Large intestine (tissue), 3 donors: ENCODE measurements around the gene HOXC9. TPM values are rescaled to one million over a fixed set of nuclear protein-coding genes. Genes with fewer than 3 reads are reported as not detected.

Source experiments
- DNase-seq, 2 donors: peaks; one replicate each; pipeline versions ENCODE4 v3.0.0 to v3.0.0-alpha.2; 2013
- H3K27ac ChIP-seq: one replicate; pipeline ENCODE4 v1.5.1; 2013; ENCODE audit warnings: low read length
- H3K27me3 ChIP-seq: 2 replicates; pipeline ENCODE4 v1.6.1; 2013; ENCODE audit warnings: low read length; ENCODE audit not compliant: control insufficient read depth, insufficient read depth
- H3K36me3 ChIP-seq: 2 replicates; pipeline ENCODE4 v1.6.1; 2013; ENCODE audit warnings: low read length; ENCODE audit not compliant: control insufficient read depth, insufficient read depth
- H3K4me1 ChIP-seq: one replicate; pipeline ENCODE4 v1.6.1; 2013; ENCODE audit warnings: low read length; ENCODE audit not compliant: control insufficient read depth, insufficient read depth
- H3K4me3 ChIP-seq: one replicate; pipeline ENCODE4 v1.5.1; 2013; ENCODE audit warnings: low read length
- H3K9me3 ChIP-seq: one replicate; pipeline ENCODE4 v1.6.1; 2013; ENCODE audit warnings: mild to moderate bottlenecking, low read depth, low read length, moderate library complexity; ENCODE audit not compliant: control insufficient read depth
- WGBS: methylation state at CpG from one replicate; pipeline ENCODE4 v1.1.5; 2013; ENCODE audit warnings: low lambda C conversion rate; ENCODE audit not compliant: insufficient coverage; 5-methylcytosine and 5-hydroxymethylcytosine counted together
- polyA plus RNA-seq: library from polyadenylated mRNA; unstranded; fragments of 120-200 nt; gene quantifications from one replicate; pipeline ENCODE4 v1.2.1, GENCODE V29; 2013

The HOXC9 gene
- polyA plus RNA-seq, 1 donor, result 0.51 TPM

DNA sequence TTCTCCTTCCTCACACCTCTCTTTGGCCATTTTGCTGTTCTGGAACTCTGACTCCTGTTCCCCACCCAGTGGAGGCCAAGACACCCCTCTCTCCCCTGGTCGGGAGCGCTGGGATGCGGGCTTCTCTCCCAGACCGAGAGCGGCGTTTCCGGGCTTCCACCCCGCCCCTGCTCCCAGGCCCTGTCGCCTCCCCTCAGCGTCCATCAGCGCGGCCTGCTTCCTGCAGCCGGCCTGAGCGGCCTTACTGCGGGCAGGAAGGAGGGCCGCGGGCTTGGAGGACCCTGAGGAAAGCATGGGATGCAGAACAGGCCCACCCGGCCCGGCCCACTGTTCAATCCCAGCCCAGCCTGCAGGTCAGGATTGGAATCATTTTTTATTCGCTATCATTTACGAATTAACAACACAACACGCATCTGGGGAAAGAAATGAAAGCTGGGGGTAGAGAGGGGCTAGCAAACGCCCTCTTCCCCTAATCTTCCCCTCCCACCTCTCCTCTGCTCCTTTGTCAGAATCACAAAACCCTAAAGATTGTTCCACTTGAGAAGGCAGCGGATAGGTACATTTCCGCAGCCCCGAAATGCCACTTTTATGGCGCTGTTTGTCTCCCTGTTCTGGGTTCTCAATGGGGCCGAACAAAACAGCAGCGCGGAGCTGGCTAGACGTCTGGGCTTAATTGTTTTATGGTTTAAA is 5.0 kb downstream of the HOXC9 start:
- H3K4me1 ChIP-seq, result peaks cover 42% of the 10 kb centered on the region
- DNase-seq, result no peak
- no CpG with 5 or more reads among the region's 31 CpGs for WGBS
- peaks cover 11% of the 10 kb centered on the region for H3K9me3 ChIP-seq
- H3K27me3 ChIP-seq, result peaks cover 95% of the 10 kb centered on the region
- no peaks in the 10 kb centered on the region for H3K36me3 ChIP-seq
- H3K27ac ChIP-seq, result no peak overlapping the region
- peak overlapping the region; percentile 12 for H3K4me3 ChIP-seq

GRCh38 chr12:54005531-54005852 is 5.5 kb downstream of the HOXC9 start:
- no peak for DNase-seq
- WGBS, result no CpG with 5 or more reads among the region's 26 CpGs

GRCh38 chr12:54005853-54006558 is 6.0 kb downstream of the HOXC9 start:
- DNase-seq, result peak; percentile 73 to 79
- H3K36me3 ChIP-seq, result no peaks in the 10 kb centered on the region
- peak overlapping the region; percentile 41 for H3K4me3 ChIP-seq
- WGBS, result 10% methylated on average over 8 of the region's 39 CpGs
- H3K27me3 ChIP-seq, result peaks cover 95% of the 10 kb centered on the region
- peaks cover 9% of the 10 kb centered on the region for H3K9me3 ChIP-seq
- no peak overlapping the region for H3K27ac ChIP-seq
- H3K4me1 ChIP-seq, result peaks cover 50% of the 10 kb centered on the region

More at GRCh38 chr12:54005531-54005852, 5.5 kb downstream of the HOXC9 start:
- Histone ChIP-seq H3K4me1 (peaks cover 46% of the 10 kb centered on the region), H3K4me3 (peak overlapping the region; percentile 12), H3K27ac (no peak overlapping the region), H3K36me3 (no peaks in the 10 kb centered on the region), H3K27me3 (peaks cover 95% of the 10 kb centered on the region), H3K9me3 (peaks cover 11% of the 10 kb centered on the region)

DNA sequence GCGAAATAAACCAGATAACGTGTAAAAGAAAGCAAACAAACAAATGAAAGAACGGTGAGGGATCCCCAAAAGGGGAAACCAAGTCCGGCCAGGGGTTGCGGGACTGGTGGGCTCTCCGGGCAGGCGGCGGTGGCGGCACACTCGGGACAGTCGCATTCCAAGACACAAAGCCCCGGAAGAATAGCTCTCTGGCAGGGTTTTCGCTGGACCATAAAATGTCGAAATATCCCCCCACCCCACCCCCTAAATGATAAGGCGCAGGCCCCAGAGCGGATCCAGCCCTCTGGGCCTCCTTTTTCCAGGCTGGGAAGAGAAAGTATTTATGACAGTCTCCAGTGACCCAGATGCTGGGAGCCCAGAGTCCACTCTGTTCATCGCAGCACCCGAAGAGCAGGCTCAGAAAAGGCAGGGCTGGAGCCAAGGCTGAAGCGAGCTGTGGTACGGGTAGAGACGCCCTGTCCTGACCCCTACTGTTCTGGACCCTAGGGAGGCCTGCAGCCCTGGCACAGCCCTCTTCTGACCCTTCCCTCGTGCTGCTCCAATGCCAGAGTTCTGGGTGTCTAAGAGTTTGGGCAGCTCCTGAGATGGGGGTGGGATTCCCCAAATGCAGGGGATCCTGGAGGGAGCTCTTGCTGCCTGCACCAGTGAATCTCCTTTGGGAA is 6.7 kb downstream of the HOXC9 start:
- Histone ChIP-seq H3K4me1 (peaks cover 56% of the 10 kb centered on the region), H3K9me3 (peaks cover 9% of the 10 kb centered on the region), H3K4me3 (peak overlapping the region; percentile 41), H3K27me3 (peaks cover 94% of the 10 kb centered on the region), H3K27ac (no peak overlapping the region), H3K36me3 (no peaks in the 10 kb centered on the region)
- DNase-seq, result peak in 1 of 2 donors; percentile 77
- no CpG with 5 or more reads among the region's 22 CpGs for WGBS

DNA sequence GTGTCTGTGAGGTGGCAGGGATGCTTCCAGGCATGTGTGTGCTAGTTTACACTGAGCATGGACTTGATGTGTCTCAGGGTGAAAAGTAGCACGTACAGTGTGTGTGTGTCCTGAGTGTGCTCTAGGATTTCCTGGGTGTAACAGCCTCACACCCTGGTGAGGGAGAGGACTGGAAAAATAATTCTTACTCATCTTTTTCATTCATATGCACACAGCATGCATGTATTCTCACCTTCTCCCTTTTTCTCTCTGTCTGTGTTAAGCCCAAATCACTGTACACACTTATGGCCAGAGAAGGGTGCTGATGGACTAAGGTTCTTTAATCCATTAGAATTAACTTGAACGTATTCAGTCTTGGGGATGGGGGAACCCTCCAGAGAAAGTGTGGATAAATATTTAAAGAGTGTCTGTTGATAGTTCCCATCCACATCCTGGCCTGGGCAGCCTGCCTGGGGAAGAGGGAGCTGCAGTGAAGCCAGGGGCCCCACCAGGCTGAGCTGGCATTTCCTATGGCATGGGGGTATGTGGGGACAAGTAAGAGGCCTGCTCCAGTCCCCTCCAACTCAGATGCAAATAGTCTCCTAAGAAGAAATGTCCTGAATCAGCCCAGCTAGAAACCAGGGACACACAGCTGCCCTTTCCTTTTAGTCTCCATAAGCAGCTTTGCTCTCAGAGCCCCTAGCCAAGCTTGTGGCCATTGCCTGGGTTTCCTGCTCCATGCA is 7.7 kb downstream of the HOXC9 start:
- no peak overlapping the region for H3K4me3 ChIP-seq
- H3K9me3 ChIP-seq, result peaks cover 9% of the 10 kb centered on the region
- WGBS, result no CpG with 5 or more reads among the region's 2 CpGs
- peaks cover 56% of the 10 kb centered on the region for H3K4me1 ChIP-seq
- peaks cover 90% of the 10 kb centered on the region for H3K27me3 ChIP-seq
- no peak overlapping the region for H3K27ac ChIP-seq
- DNase-seq, result no peak
- H3K36me3 ChIP-seq, result no peaks in the 10 kb centered on the region

DNA sequence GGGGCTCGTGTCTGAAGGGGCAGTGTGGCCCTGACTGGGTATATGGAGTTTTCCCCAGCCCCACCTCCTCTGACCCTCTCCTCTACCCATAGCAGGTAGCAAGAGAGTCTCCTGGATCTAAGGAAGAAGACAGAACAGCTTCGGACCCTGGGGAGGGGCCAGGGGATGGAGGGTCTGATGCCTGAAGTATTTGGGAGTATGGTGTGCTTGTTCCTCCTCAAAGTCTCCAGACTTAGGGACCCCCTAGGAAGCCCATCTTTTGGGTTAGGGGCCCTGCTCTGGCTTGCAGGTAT is 8.2 kb downstream of the HOXC9 start:
- Histone ChIP-seq H3K36me3 (no peaks in the 10 kb centered on the region), H3K27me3 (peaks cover 90% of the 10 kb centered on the region), H3K4me1 (peaks cover 56% of the 10 kb centered on the region), H3K27ac (no peak overlapping the region), H3K4me3 (no peak overlapping the region), H3K9me3 (peaks cover 9% of the 10 kb centered on the region)
- no CpG with 5 or more reads among the region's 2 CpGs for WGBS
- no peak for DNase-seq

DNA sequence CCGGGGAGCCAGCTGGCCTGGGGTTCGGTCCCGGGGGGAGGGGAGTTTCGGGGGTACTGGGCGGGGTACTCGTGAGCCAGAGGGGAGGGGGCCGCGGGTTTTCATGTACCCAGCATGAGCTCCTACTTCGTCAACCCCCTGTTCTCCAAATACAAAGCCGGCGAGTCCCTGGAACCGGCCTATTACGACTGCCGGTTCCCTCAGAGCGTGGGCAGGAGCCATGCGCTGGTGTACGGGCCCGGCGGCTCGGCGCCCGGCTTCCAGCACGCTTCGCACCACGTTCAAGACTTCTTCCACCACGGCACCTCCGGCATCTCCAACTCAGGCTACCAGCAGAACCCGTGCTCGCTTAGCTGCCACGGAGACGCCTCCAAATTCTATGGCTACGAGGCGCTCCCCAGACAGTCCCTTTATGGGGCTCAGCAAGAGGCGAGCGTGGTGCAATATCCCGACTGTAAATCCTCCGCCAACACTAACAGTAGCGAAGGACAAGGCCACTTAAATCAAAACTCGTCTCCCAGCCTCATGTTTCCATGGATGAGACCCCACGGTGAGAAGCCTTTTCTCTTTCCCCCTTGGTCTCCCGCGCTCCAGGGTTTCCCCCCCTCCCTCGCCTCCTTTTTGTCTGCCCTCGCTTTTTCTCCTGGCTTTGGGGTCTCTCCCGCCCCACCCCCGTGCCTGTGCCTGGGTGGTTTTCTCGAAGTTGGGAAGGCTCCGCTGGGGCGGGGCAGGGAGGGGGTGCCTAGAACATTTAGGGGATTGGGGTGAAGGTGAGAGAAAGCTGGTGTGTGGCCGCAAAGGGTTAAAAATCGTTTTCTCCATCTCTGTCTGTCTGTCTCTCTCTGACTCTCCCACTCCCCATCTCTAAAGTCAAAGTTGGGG is 9.5 kb downstream of the HOXC9 start:
- Histone ChIP-seq H3K4me1 (peaks cover 56% of the 10 kb centered on the region), H3K36me3 (no peaks in the 10 kb centered on the region), H3K9me3 (peaks cover 10% of the 10 kb centered on the region), H3K27ac (peak overlapping the region; percentile 48), H3K4me3 (peak overlapping the region; percentile 55), H3K27me3 (peaks cover 88% of the 10 kb centered on the region)
- no CpG with 5 or more reads among the region's 51 CpGs for WGBS
- DNase-seq, result peak in 1 of 2 donors; percentile 49

- H3K9me3 ChIP-seq, result peaks cover 9% of the 10 kb centered on the region
- H3K27me3 ChIP-seq, result peaks cover 88% of the 10 kb centered on the region
- peak overlapping the region; percentile 55 for H3K4me3 ChIP-seq
- 20% methylated on average over 1 of the region's 10 CpGs for WGBS
- no peaks in the 10 kb centered on the region for H3K36me3 ChIP-seq
- H3K4me1 ChIP-seq, result peaks cover 57% of the 10 kb centered on the region
- DNase-seq, result no peak
- peak overlapping the region; percentile 48 for H3K27ac ChIP-seq
Observed at GRCh38 chr12:54010053-54010971, 10.4 kb downstream of the HOXC9 start.

- no peaks in the 10 kb centered on the region for H3K36me3 ChIP-seq
- H3K27ac ChIP-seq, result peak overlapping the region; percentile 48
- H3K4me3 ChIP-seq, result peak overlapping the region; percentile 14
- WGBS, result 12% methylated on average over 5 of the region's 17 CpGs
- H3K4me1 ChIP-seq, result peaks cover 53% of the 10 kb centered on the region
- DNase-seq, result peak in 1 of 2 donors; percentile 41
- peaks cover 88% of the 10 kb centered on the region for H3K27me3 ChIP-seq
- peaks cover 9% of the 10 kb centered on the region for H3K9me3 ChIP-seq
Observed at GRCh38 chr12:54010972-54011664, 11.2 kb downstream of the HOXC9 start.
